ENCODE results near the gene ARHGAP10.

ARHGAP10 gene

GRCh38 chr4:147802346-147802745, 70.5 kb downstream of the ARHGAP10 start:
- H3K27ac ChIP-seq (ENCODE audit: low read length), result no peak overlapping the region
- H3K4me3 ChIP-seq (ENCODE audit: low read length), result no peak overlapping the region
- TF ChIP-seq CTCF (IDR thresholded peaks at IDR 0.05; ENCODE audit: low read length) (no peak), EZH2 (optimal IDR thresholded peaks at IDR 0.05; ENCODE audit: low read depth, low read length) (no peak), EZH2phosphoT487 (IDR thresholded peaks at IDR 0.05; ENCODE audit: low read length) (no peak)

GRCh38 chr4:147805946-147806345, 74.1 kb downstream of the ARHGAP10 start:
- no peaks in the 10 kb centered on the region for H3K9me3 ChIP-seq (replicated peaks; ENCODE audit: insufficient read depth, low read length)
- peaks cover 98% of the 10 kb centered on the region for H3K79me2 ChIP-seq (ENCODE audit: low read length)
- DNase-seq, result no peak

More at GRCh38 chr4:147802346-147802745, 70.5 kb downstream of the ARHGAP10 start:
- Histone ChIP-seq H3K4me2 (ENCODE audit: low read depth, low read length) (no peak overlapping the region), H3K4me1 (ENCODE audit: low read length) (peaks cover 19% of the 10 kb centered on the region), H3F3A (ENCODE audit: insufficient read depth, low read length) (no peaks in the 10 kb centered on the region), H4K20me1 (ENCODE audit: insufficient read depth, low read length) (peaks cover 19% of the 10 kb centered on the region), H3K9me3 (replicated peaks; ENCODE audit: insufficient read depth, low read length) (no peaks in the 10 kb centered on the region), H3K9ac (ENCODE audit: low read length) (no peak overlapping the region), H3K79me2 (ENCODE audit: low read length) (peaks cover 95% of the 10 kb centered on the region), H3K36me3 (replicated peaks; ENCODE audit: insufficient read depth, low read length) (no peaks in the 10 kb centered on the region), H2AFZ (ENCODE audit: low read length) (no peak overlapping the region), H3K9me2 (replicated peaks; ENCODE audit: insufficient read depth, low read length) (no peaks in the 10 kb centered on the region), H3K27me3 (replicated peaks; ENCODE audit: insufficient read depth, low read length) (no peaks in the 10 kb centered on the region)
- no peak for DNase-seq

GRCh38 chr4:147808447-147808846, 76.6 kb downstream of the ARHGAP10 start:
- Histone ChIP-seq H3K27ac (ENCODE audit: low read length) (no peak overlapping the region), H3K9me2 (replicated peaks; ENCODE audit: insufficient read depth, low read length) (no peaks in the 10 kb centered on the region), H3K4me3 (ENCODE audit: low read length) (no peak overlapping the region), H3K36me3 (replicated peaks; ENCODE audit: insufficient read depth, low read length) (no peaks in the 10 kb centered on the region), H3K4me1 (ENCODE audit: low read length) (no peaks in the 10 kb centered on the region), H3K4me2 (ENCODE audit: low read depth, low read length) (no peak overlapping the region), H3F3A (ENCODE audit: insufficient read depth, low read length) (no peaks in the 10 kb centered on the region), H3K79me2 (ENCODE audit: low read length) (peaks cover 98% of the 10 kb centered on the region), H3K9ac (ENCODE audit: low read length) (no peak overlapping the region), H3K9me3 (replicated peaks; ENCODE audit: insufficient read depth, low read length) (no peaks in the 10 kb centered on the region), H4K20me1 (ENCODE audit: insufficient read depth, low read length) (peaks cover 19% of the 10 kb centered on the region; the same call in 1 of the 2 replicates), H3K27me3 (replicated peaks; ENCODE audit: insufficient read depth, low read length) (no peaks in the 10 kb centered on the region), H2AFZ (ENCODE audit: low read length) (no peak overlapping the region)
- TF ChIP-seq EZH2phosphoT487 (IDR thresholded peaks at IDR 0.05; ENCODE audit: low read length), result no peak
- no peak for TF ChIP-seq CTCF (IDR thresholded peaks at IDR 0.05; ENCODE audit: low read length)
- no peak for TF ChIP-seq EZH2 (optimal IDR thresholded peaks at IDR 0.05; ENCODE audit: low read depth, low read length)
- no peak for DNase-seq

More at GRCh38 chr4:147805946-147806345, 74.1 kb downstream of the ARHGAP10 start:
- no peak for TF ChIP-seq EZH2 (optimal IDR thresholded peaks at IDR 0.05; ENCODE audit: low read depth, low read length)
- TF ChIP-seq CTCF (IDR thresholded peaks at IDR 0.05; ENCODE audit: low read length), result no peak
- no peak for TF ChIP-seq EZH2phosphoT487 (IDR thresholded peaks at IDR 0.05; ENCODE audit: low read length)
- Histone ChIP-seq H3K36me3 (replicated peaks; ENCODE audit: insufficient read depth, low read length) (no peaks in the 10 kb centered on the region), H2AFZ (ENCODE audit: low read length) (no peak overlapping the region), H3K27ac (ENCODE audit: low read length) (no peak overlapping the region), H3K9me2 (replicated peaks; ENCODE audit: insufficient read depth, low read length) (no peaks in the 10 kb centered on the region), H3K27me3 (replicated peaks; ENCODE audit: insufficient read depth, low read length) (no peaks in the 10 kb centered on the region), H3F3A (ENCODE audit: insufficient read depth, low read length) (no peaks in the 10 kb centered on the region), H3K4me1 (ENCODE audit: low read length) (no peaks in the 10 kb centered on the region), H4K20me1 (ENCODE audit: insufficient read depth, low read length) (peaks cover 17% of the 10 kb centered on the region), H3K4me3 (ENCODE audit: low read length) (no peak overlapping the region), H3K4me2 (ENCODE audit: low read depth, low read length) (no peak overlapping the region), H3K9ac (ENCODE audit: low read length) (no peak overlapping the region)

All from MM.1S (cell line).